Measurements from ENCODE around the gene ADAP1.

The ADAP1 gene

DNA sequence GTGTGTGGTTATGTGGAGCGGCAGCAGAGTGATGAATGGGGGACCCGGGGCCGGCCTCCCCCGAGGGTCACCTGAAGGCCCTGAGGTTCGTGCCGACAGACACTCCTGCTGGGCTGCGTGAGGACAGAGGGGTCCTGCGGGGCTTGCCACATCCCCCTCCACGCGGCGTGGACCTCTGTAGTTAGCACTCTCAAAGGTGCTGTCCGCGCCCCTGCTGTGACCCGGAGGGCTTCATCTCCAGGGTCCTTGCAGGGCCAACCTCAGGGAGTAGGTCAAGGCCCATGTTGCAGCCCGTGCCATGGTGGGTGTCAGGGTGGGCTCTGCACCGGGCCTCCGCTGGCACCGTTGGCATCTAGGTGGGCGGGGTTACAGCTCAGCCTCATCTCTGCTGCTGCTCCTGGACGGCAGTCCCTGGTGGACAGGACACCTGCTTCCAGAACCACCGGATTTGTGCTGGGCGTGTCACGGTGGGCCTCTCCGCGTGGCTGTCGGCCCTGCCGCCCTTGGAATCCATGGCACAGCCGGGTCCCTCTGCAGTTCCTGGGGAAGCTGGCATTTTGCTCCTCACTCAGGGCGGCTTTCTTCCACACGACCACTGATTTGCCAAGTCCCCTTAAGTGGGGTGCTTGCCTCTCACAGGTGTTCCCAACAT, 97.9 kb downstream of the ADAP1 start:
- DNase-seq, result no peak

DNA sequence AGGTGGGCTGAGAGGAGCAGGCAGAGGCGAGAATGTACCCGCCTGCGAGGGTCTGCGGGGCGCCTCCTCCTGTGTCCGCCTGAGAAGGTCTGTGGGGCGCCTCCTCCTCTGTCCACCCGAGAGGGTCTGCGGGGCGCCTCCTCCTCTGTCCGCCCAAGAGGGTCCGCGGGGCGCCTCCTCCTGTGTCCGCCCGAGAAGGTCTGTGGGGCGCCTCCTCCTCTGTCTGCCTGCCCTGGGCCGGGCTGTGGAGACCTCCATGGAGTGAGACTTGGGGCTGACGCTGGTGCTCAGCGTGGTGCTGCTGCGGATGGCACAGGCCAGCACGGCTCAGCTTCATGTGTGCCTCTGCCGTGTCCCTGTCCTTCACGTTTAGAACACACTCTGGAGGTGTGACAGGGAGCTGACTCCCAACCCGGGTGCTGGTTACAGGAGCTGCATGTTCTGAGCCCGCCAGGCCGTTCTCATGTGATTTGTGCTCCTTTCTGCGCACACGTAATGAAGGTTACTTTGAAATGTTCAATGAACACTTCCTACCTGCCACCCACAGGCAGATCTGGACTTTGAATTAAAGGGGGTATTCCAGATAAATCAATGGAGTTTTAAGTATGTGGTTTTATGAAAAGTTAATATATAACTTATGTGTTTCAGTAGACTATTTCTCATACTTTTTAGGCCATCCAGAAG, 98.7 kb downstream of the ADAP1 start:
- no peak for DNase-seq

DNA sequence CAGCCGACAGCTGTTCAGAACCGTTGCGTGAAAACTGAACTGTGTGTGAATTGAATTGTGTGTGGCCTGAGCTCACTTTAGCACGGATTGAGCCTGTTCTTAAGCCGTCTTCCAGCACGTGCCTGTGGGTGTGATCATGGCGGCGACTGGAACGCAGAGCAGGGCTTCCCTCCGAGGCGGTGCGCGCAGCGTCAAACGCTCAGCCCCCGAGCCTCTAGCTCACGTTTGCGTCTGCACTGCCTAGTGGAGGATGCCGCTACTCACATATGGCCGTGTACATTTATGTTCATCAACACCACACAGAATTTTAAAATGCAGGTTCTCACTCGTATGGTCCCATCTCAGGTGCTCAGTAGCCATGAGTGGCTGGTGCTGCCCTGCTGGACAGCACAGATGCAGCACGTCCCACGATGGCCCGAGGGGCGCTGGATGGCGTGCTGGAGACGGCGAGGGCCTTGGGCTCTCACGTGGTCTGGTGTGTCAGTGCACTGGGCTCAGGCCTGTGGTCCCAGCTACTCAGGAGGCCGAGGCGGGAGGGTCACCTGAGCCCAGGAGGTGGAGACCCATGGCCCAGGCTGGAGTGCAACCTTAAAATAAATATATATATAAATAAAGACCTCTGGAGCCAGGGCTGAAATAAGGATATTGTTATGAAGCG, 100.2 kb downstream of the ADAP1 start:
- DNase-seq, result no peak

DNA sequence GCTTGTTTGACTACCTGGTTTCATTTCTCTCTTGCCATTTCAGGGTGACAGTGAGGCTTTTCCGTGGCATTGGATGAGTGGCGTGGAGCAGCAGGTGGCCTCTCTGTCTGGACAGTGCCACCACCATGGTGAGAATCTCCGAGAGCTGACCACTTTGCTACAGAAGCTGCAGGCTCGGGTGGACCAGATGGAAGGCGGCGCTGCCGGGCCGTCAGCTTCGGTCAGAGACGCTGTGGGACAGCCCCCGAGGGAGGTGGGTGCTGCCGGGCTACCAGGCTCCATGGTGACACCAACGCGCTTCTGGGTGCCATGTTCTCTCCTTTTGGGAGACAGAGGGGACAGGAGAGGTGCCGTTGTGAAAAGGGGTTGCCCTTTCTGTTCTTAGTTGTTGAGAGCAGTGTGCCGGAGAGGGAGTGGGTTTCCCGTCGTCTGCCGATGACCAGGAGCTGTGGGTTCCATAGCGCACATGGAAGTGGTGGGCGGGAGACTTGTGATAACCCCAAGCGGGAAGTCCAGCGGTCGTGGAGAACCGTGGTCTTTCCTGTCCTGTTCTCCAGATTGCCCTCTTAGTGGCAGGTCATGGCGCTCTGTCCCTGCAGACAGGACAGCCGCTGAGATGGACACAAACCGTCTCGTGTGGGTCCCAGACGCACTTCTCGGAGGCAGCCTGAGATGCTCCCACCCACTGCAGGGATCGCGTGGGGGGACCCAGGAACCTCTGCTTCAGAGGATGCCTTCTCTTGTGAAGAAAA, 100.9 kb downstream of the ADAP1 start:
- DNase-seq, result no peak

DNA sequence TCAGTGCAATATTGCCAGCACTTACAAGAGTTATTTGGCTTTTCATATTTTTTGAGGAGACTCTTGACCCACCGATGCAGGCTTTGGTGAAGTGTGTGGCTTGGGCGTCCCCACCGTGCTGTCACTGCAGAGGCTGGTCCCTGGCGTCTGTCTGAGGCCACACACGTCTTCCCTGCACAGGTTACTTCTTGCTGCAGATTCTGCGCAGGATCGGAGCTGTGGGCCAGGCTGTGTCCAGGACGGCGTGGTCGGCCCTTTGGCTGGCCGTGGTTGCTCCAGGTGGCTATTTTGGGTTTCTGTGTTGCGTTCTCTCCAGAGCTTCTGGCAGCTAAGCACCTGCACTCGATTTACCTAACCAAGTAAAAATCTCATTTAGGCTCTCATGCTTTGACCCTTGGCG, 103.3 kb downstream of the ADAP1 start:
- no peak for DNase-seq

DNA sequence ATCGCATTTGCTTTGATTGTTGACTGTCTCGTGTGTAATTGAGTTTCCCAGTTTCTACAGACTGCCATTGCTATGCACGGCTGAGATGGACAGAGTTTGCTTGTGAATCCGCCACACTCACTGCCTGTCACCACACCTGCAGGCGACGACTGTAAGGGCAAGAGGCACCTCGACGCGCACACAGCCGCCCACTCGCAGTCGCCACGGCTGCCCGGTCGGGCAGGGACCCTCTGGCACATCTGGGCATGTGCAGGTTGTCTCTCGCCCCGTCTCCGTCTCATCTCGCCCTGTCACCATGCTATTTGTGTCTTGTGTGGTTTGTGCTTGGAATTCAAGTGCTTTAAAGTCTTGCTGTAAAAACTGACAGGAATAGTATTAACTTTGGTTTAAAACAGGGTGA, 104.7 kb downstream of the ADAP1 start:
- no peak for DNase-seq

DNA sequence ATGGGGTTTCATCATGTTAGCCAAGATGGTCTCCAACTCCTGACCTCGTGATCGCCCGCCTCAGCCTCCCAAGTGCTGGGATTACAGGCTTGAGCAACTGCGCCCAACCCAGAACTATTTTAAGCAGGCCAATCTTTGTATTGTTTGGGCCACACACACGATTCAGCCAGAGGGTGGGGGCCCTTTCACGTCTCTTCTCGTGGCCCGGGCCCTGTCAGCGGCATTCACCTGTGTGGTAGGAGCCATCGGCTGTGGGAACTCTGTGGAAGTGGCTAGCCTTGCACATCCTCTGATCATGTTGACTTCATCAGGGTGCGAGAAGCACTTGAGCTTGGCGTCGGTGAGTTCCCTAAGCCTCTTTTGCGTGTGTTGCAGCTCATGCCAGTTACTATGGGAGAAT, 105.3 kb downstream of the ADAP1 start:
- DNase-seq, result no peak
